Activated T-helper 9 cell treated with anti-CD3 and anti-CD28 coated beads, Interleukin-2, amount 50 U/mL, for 16 hours (primary cell): Measurements from ENCODE around the gene CACHD1.

Experiments
- DNase-seq: peaks from one replicate; pipeline ENCODE4 v3.0.0-alpha.2; 2020; ENCODE audit warnings: low read depth

The CACHD1 gene

DNA sequence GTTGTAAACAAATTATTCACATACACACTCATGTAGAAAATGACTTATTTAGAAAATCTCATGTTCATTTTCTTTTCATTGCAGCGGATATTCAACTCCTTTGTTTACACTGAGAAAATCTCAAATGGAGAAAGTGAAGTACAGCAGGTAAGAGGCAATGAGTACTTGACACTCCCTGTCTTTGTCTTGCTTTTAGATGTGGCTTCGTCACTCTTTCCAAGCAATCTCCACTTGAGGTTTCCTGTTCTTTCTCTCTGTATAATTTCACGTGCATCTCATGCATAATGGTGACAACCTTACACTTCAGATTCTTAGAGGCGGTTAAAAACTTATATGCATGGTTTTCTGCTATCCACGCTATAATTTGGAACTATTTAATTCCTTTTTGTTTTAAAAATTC is 80.6 kb downstream of the CACHD1 start:
- DNase-seq, result no peak

DNA sequence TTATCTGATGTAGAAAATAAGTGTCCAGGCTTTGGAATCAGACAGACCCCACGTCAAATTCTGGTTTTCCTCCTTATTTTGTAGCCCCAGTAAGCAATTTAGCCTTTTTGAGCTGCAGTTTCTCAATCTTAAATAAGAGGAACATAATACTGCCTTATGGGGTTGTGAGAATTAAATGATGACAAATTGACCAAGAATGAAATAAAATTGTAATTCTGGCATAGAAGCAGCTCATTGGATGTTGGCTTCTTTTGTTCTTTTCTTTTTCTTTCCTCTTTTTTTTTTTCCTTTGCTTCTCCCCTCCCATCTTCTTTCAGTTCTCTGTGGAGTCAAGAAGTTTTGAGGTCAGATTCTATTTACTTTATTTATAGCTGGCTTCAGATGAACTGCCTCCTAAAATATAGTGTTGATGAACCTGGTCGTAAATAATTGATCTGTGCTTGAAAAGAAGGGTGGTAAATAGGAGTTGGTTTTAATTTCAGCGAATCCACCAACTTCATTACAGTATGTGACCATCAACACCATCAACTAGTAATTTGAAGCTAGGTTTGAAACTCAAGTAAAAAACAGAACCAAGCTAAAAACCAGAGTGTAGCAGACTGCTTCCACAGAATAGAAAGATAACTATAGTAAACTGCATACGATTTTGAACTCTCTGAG is 81.1 kb downstream of the CACHD1 start:
- DNase-seq, result no peak

DNA sequence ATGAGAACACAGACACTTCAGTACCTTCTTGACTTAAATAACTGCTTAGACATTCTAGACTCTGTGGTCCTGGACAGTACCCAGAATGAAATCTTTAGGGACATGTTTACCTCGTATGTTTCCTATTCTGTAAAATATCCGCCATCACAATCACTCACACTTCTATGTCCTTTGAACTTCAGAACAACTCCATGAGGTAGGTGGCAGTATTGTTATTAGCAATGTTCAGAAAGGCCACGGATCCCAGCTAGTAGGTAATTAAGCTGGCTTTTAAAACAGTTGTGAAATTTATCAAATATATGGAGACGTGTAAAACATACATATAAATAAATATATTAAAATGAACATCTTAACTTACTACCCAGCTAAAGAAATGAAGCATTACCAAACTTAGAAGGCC is 83.4 kb downstream of the CACHD1 start:
- no peak for DNase-seq

DNA sequence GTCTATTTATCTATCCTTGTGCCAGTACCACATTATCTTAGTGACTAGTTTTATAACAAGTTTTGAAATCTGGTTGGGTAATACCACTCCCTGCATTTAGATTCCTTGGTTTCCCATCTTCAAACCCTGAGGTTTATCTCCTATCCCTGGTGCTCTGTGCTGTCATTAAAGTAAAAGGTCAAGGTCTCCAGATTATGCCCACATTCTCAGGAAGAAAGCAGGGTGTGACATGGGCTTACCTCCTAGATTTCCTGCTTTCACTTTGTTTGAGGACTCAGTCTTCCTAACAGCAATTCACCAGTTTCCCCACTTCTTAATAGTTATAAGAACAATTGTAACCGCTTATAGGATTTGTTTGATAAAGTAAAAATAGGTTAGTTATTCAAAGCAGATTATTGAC is 86.0 kb downstream of the CACHD1 start:
- no peak for DNase-seq

DNA sequence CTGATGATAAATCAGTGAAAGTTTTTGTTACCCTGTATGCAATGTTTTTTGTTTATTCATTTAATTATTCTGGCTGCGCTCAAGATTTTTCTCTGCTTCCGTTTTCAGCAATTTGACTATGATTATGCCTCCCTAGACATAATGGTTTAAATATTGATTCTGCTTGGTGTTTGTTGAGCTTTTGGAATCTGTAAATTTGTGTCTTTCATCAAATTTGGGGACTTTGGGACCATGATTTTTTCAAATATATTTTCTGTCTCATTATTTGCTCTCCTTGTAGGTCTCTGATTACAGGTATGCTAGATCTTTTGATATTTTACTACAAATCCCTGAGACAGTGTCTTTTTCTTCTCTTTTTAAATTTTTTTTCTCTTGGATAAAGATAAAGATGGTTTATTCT is 92.1 kb downstream of the CACHD1 start:
- no peak for DNase-seq

DNA sequence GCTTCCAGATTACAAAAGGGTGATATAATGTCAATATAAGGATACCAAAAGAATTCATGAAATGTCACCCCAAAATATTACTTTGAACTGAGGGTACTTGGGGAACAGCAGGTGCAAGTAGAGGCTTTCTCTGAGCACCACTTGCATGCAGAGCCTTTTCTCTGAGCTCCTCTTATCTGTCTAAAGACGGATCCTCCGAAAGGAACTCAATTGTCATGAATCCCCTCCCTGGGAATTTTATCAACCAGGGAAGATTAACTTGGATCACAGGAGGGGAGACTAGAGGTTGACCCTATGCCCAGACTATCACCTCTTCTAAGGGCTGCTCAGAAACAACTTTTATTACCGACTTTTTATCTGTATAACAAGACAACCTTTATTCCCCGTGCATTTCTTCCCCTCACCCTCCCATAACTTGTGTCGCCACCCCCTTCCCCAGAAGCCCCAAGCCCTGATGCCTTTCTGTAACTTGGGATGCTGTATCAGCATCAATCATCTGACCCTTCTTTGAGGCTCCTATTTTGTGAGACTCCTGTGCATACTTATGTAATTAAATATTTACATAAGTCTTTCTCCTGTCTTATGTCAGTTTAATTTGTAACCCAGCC is 94.1 kb downstream of the CACHD1 start:
- DNase-seq, result no peak

DNA sequence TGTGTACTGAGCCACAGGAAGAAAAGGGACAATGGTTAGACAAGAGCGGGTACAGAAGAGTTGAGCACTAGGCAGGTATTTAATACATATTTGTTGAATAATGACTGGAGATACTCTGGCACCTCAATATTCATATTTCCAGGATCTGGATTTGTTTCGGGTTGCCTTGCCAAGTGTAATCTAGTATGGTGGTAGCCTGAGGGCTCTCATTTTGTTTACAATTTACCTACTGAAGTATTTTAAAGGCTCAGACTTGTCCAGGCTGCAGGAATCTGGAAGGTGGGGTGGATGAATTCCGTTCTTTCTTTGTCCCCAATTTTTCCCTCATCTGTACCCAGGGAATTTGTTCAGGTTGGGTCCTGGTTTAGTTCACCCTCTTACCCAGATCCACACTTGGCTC is 95.0 kb downstream of the CACHD1 start:
- DNase-seq, result no peak

DNA sequence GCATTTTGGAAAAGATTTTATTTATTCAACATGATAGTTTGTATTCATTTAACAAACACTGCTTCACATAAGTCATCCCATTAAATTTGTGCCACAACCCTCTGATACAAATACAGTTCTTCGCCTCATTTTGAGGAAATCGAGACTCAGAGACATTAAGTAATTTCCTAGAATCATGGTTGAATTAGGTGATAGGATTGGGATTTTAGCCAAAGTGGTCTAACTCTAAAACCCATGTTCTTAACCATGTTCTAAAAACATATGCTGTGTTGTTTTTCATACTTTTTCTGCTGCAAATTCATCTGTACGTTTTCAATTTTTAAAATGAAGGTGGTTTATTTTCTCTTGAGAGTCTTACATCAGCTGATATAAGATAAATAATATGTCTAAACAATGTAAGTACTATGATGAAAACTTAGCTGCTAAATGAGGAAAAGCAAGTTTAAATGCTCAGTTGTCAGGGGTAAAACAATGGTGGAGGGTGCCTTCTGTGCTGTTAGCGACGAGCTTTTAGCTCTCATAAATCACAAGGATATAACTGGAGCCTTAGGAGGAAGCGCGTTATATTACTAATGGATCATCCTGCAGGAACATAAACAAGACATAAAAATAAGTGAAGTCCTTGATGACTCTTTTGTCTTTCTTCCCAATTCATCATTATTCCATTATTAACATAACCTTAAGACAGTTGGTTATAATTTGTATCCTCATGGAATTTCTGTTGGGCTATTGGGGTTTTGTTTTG is 97.7 kb downstream of the CACHD1 start:
- DNase-seq, result no peak

DNA sequence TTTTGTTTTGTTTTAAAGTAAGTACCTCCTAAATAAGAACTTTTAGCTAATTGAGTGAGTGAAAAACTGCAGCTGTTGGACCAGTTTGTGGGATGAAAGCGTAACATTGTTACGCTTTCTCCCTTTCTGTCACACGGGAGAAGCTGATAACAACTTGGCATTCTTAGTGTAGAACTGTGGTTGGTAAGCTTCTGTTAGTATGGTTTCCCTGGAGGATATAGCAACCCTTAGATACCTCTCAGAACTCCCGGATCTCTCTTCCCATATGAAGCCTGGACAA is 98.2 kb downstream of the CACHD1 start:
- DNase-seq, result no peak

DNA sequence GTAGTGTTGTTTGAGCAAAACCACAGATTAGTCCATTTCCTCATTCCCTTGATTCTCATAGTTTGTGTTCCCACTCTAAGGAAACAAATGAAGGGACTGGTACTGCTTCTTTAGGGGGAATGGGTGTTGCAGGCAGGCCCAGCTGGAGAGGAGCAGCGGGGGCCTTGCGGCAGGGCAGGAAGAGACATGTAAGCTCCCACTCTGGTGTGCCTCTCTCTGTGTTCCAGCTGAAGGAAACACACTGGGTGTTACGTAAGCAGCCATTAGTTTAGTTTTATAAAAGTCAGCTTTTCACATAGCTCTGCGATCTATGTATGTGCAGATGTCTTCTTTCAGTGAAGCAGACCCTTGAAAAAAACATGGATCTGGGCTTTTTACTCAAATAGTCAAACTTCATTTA is 99.5 kb downstream of the CACHD1 start:
- DNase-seq, result no peak

DNA sequence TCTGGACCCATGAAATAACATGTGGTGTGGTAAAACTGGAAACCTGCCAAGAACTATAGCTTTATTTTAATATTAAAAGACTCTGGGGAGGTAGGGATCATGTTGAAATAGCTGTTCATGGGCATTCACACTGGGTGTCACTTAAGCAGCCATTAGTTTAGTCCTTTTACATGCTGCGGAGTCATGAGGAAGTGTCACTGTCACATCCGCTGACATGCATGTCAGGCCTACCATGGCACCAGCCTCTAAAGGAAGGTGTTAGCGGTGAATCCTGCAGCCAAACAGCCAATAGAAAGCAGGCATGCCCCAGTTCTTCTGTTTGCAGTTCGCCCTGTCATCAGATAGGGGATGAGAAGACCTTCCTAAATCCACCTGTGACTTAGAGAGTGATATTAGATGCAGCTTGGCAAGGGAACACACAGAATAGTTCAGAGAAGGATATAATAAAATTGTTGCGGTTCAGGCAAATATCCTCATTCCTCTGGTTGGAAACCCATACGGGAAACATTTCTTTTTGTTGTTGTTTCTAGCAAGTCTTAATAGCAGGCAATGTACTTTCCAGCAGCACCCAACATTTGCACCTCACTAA is 100.4 kb downstream of the CACHD1 start:
- DNase-seq, result no peak

DNA sequence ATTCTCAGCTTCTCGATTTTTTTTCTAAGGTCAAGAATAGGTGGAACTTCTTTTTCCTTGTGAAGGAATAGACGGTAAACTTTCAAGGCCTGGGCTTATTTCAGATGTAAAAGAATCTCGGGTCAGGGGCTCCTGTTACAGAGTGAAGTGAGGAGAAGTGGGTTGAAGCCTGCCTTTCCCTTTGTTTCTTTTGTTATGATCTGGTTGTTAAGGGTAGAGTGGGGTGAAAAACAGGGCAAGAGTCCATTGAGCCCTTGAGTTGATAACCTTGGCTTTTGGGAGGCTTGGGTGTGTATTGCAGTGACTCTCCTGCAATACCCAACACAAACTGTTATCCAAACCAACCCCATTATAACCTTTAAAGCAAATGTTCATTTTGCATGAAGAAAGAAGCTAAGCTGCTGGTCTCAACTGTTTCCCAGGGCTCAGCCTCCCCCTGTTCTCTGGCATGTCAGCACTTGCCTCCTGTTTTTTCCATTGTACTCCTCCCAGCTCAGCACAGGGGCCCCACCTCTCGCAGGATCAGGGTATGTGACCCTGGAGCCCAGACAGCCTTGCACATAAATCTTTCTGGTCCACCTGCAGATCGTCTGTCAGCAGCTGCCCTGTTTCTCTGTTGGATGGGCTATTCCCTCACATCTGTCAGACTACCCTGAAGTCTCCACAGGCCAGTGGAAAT is 102.4 kb downstream of the CACHD1 start:
- no peak for DNase-seq

DNA sequence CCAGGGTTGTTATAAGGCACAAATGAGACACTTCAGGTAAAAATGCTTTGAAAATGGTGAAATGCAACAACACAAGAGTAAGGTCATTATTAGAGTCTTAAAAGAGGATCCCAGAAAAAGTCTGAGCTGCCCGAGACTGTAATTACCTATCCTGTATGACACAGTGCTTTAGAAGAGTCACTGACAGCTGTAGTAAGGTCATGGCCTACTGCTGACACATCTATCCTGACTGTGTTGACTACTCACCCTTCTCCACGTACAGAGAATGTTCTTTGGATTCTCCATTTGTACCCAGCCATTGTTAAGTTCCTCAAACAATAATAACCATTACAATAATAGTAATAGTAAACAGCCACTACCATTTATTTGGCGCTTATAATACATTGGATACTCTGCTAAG is 104.4 kb downstream of the CACHD1 start:
- DNase-seq, result no peak

DNA sequence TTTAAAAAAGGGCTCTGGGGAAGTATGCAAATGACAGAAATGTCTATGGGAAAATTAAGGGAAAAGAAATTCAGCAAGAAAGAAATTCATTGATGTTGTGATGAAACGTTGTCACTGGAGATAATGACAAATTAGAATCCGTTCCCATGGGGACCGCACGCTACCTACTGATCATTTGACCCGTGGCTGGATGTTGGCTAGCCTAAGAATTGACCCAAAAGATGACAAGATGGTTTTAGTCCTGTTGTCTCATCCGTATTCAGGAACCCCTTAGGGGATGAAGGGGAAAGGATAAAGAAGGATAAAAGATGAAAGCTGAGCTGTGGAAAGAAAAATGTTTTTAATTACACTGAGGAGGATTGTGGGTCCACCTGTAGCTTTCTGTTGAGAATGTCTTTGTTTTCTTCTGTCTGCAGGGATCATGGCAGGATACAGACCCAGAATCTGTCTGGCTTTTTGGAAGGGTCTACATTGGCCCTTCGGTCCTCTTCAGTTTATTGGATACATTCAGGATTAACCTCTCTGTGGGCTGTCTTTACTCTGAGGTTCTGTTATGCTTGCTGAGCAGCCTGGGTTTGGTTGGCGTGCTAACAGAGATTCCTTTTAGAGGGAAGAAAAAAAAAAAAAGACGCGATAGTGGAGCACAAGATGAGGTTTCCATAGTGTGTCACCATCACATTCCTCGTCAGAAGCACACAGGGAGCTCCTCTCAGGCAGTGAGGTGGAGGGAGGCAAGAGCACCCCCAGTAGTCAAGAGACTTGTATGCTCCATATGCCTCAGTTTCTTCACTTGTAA is 106.2 kb downstream of the CACHD1 start:
- no peak for DNase-seq

DNA sequence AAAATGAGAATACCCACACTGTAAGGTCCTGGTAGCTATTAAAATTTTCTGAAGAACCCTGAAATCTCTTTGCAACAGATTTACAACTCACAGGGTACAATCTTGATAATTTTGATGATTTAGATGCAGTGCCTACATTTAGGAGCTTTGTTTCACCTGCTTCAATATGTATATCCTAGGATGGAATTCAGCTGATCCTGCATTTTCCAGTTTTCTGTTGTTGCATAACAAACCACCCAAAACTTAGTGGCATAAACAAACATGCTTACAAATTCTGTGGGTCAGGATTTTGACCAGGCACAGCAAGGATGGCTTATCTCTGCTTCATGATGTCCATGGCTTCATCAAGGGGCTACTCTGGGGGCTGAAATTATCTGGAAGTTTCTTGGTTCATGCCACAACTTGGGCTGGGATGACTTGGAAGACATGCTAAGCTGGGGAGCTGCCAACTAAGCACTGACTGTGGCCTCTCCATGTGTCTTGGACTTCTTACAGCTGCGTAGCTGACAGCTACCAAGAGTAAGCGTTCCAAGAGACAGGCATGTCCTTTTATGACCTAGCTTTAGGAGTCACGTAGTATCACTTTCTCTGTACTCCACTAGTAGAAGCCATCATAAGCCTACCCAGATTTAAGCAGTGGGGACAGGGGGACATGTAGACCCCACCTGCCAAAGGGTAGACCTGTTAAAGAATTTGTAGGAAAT is 108.5 kb downstream of the CACHD1 start:
- DNase-seq, result no peak

DNA sequence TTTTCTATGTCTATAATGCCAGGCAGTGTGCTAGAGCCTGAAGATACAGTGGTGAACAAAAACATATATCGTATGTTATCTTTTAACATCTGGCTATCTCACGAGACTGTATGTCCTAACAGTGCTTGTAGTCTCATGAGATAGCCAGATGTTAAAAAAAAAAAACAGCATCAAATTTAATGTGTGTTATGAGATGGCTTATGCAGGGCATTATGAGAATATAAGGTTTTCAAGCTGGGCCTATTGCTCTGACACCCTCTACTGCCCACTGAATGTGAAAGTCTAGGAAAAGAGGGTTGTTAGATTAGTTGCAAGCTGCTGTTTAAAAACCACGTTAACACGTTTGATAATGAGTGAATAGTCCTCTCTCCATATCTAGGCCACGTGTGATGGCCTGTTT is 109.8 kb downstream of the CACHD1 start:
- DNase-seq, result no peak

DNA sequence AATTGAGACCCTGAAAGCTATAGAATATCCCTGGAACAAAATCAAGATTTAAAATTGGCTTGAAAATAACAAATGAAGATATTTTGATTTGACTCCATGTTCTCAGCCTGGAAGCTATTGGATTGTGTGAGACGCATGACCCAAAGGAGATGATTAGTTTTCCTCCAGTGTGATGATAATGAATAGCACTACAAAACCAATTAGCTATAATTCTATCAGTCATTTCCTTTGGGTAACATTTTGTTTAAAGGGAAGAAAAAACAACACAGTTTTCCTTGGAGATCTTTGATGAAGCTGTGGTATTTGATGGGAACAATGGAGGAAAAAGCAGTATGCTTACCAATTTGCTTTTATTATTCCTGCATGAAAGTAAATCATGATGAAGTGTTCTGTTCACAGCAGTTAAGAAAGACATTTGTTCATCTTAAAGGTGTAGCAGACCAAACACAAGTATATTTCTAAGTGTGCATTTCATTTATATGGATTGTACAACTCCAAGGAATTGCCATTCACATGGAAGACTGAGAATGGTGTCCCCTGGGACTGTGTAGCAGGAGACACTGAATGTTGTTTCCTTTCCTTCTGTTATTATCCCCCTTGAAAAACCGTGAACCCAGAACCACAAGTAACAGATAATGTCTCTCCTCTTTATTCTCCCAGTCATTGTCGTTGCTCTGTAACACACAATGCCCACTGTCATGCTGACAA is 111.4 kb downstream of the CACHD1 start:
- DNase-seq, result no peak

DNA sequence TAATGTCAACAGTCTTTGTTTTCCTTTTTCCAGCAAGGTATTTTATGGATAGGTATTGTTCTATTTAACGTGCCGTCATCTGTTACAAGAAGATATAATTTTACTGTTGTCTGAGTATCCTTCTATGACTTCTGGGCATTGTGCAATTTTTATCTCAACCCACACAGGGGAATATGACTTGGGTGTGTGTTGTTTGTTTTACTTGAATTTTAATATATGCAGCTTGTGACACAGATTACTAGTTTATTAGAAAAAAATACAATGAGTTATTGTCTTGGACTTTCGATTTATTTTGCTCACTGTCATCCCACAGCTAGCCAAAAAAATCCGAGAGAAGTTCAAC is 111.9 kb downstream of the CACHD1 start:
- DNase-seq, result no peak

DNA sequence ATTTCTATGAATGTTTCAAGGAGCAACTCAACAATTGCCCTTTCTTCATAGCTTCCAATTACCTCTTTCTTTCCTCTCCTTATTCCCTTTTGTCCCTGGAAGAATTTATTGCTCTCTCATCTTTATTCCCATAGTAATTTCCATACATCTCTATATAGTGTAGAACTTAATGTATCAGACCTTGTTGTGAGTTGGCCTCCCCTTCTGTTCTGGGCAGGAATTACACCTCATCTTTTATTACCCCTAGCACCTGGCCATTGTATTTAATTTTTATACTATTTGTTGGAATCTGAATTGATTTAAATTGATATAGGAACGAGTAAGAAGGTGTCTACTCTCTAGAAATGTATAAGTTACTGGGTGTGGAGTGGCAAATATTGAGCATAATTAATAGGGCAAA is 114.5 kb downstream of the CACHD1 start:
- no peak for DNase-seq

DNA sequence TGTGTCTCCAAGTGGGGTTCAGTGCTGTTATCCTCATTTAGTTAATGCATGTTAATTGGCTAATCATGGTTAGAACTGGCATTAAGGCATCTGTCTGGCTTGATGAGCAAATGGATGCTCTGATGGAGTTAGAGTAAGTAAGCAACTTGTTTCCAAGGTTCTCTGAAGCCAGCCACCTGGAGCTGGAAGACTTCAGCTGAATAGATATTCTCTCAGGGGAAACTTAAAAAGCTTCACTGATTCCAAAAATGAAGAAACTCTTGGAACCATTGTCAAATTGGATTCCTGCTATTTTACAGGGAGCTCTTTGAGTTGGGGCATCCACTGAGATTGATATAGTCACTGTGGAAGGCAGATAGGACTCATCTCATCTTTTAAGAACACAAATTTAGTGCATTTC is 118.9 kb downstream of the CACHD1 start:
- no peak for DNase-seq

DNA sequence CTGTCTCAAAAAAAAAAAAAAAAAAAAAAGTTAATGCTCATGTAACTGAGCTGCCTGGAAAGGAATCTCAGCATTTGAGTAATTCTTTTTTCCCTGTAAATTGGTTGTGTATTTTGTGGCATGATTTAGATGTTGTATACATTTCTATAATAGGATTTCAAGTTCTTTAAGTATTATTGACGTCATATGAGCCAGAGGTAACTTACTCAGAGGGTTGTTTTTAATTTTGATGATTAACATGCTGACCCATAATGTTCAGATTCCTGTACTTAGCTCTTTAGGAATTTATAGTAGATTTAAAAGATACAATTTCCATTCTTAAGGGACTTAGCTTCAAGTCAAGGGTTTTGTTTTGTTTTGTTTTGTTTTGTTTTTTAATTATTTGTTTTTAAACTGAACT is 120.4 kb downstream of the CACHD1 start:
- DNase-seq, result no peak
